HG03575 (cell line): Measurements from ENCODE around the gene RGS9BP.
"Not testable (repeated sequence)": the region's sequence is repeated elsewhere in the genome, so short reads cannot be mapped to it uniquely, and the experiment has no call there.

Experiments used
- ATAC-seq: cut with Tn5 transposase; IDR thresholded peaks from one replicate; pipeline ENCODE4 v1.9.1; 2021; ENCODE audit not compliant: unreplicated experiment, insufficient number of reproducible peaks, low FRiP score; ENCODE audit errors: extremely low read depth

The RGS9BP gene

DNA sequence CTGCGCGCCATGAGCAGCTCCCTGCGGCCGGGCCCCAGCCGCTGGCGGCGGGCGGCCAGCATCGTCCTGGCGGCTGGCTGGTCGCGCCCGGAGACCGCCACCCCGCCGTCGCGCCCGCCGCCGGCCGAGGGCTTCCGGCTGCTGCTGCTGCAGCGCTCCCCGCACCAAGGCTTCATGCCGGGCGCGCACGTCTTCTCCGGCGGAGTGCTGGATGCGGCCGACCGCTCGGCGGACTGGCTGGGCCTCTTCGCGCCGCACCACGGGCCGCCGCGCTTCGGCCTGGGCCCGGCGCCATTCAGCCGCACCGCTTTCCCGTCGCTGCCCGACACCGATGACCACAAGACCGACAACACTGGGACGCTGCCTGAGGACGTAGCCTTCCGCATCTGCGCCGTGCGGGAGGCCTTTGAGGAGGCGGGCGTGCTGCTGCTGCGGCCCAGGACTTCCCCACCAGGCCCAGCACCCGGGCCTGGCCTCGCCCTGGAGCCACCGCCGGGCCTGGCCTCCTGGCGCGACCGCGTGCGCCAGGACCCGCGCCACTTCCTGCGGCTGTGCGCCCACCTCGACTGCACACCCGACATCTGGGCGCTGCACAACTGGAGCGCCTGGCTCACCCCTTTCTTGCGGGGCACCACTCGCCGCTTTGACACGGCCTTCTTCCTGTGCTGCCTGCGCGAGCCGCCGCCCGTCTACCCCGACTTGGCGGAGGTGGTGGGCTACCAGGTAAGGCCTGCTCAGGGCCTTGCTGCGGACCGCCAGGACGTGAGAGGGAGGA, 16.5 kb downstream of the RGS9BP start:
- no peak for ATAC-seq

GRCh38 chr19:32692727-32693061, 17.0 kb downstream of the RGS9BP start:
- ATAC-seq = no peak

DNA sequence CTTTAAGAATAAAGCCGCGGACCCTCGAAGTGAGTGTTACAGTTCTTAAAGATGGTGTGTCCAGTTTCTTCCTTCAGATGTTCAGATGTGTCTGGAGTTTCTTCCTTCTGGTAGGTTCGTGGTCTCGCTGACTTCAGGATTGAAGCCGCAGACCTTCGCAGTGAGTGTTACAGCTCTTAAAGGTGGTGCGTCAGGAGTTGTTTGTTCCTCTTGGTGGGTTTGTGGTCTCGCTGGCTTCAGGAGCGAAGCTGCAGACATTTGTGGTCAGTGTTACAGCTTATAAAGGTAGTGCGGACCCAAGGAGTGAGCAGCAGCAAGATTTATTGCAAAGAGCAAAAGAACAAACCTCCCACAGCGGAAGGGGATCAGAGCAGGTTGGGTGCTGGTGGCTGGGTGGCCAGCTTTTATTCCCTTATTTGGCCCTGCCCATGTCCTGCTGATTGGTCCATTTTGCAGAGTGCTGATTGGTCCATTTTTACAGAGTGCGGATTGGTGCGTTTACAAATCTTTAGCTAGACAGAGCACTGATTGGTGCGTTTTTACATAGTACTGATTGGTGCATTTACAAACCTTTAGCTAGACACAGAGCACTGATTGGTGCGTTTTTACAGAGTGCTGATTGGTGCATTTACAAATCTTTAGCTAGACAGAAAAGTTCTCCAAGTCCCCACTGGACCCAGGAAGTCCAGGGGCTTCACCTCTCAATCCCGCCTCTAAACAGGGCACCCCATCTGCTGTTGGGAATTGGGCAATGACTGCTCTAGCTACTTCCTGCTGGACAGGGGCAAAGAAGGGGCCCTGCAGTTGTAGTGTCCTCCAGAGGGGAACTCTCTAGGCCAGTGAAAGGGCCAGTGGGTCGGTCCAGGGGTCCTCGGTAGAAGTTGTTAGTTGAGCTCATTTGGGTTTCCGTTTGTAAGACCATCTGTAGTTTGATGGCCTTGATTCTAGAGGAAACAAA, 17.8 kb downstream of the RGS9BP start:
- not testable (repeated sequence) for ATAC-seq

- ATAC-seq = not testable (repeated sequence)
These were observed 18.7 kb downstream of the RGS9BP start for GRCh38 chr19:32694316-32694715.

DNA sequence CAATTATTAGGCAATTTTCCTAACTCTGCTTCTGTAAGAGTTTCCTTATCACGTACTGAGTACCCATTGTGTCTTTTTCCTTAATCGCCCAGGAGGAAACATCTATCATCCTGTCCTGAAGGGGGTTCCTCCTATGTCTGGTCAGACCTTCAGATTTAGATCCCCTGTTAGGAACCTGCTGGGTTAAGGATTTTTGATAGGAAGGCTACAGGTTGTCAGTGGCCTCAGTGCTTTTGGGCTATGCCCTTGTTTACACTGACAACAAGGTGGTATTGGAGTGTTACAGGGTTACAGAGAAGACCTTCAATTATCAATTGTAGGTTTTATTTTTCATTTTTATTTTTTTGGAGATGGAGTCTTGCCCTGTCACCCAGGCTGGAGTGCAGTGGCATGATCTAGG, 19.2 kb downstream of the RGS9BP start:
- ATAC-seq = not testable (repeated sequence)

- ATAC-seq = not testable (repeated sequence)
These were observed 19.9 kb downstream of the RGS9BP start for GRCh38 chr19:32695506-32695905.

- ATAC-seq = not testable (repeated sequence)
These were observed 21.1 kb downstream of the RGS9BP start for GRCh38 chr19:32696771-32697170.

GRCh38 chr19:32700129-32700528, 24.5 kb downstream of the RGS9BP start:
- not testable (repeated sequence) for ATAC-seq

DNA sequence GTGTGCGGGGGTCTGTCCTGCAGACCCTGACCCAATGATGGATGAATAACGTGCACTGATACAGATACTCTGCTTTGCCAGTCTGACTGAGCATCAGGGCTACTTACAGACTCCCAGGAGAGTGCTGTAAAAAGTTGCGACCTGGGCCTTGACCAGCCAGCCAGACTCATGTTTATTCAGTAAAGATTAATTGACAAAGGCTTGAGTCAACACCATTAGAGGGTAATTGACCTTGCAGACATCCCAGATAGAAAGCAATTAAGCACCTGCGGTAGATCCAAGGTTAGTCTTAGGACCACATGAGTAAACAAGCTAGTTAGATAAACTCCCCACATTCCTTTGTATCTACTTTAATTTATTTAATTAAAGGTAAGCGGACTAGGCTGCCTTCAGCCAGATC, 26.4 kb downstream of the RGS9BP start:
- no peak for ATAC-seq

- ATAC-seq = not testable (repeated sequence)
These were observed 28.4 kb downstream of the RGS9BP start for GRCh38 chr19:32704006-32704405.

DNA sequence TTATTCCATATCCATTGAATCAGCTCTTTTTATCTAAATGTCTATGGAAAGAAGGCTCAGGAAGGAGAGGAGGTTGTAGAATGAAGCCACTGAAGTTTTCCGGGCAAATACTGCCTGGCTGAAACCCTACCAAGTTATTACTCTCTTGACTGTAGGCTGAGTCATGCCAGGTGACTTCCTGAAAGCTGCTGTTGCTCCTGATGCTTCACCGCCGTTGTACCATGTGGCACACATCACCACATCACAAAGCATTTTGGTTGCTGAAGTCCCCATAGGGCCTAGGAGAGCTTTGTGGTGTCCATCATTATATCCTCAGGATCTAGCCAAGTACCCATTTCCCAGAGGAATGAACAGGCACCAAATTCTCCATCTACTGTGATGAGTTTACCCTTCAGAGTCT, 32.8 kb downstream of the RGS9BP start:
- no peak for ATAC-seq

DNA sequence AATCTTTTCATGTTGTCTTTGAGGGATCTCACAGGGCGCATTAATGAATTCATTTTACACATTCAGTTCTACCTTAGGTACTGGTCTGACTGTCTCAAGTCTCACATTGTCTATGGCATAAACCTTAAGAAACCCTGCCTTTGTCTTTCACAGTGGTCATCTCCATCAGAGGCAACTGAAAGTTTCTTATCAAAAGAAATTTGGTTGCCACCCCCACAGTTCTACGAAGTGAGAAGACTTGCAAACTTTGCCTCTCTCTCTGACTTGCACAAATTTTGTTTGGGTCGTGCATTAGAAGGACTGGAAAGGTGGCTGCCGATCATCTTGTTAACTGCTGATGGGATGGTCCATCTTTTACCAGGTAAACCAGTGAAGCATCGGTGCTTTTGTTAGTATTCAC, 33.4 kb downstream of the RGS9BP start:
- no peak for ATAC-seq

DNA sequence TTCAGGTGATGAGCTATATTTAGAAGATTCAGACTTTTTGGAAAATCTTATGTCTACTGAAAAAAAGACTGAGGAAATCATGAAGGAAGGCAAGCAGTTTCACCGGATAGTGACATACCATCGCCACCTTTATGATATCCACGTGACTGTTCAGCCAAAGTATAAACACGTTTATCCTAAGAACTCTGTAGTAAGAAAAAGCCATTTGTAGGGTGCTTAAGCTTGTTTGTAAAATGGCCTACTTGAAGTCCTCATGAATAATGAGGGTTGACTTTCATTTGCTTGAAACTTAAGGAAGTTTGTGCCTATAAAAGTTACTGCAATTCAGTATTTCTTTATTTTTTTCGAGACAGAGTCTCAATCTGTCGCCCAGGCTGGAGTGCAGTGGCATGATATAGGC, 36.1 kb downstream of the RGS9BP start:
- no peak for ATAC-seq

DNA sequence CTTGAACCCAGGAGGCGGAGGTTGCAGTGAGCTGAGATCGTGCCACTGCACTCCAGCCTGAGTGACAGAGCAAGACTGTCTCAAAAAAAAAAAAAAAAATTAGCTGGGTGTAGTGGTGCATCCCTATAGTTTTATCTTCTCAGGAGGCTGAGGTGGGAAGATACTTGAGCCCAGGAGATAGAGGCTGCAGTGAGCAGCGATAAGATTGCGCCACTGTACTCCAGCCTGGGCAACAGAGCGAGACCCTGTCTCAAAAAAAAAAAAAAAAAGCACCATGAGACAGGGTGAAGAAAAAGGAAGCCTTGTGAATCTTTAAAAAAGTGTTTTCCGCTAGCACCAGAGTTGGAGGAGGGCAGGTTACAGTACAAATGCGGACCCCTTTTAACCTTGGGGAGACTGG, 40.6 kb downstream of the RGS9BP start:
- not testable (repeated sequence) for ATAC-seq

GRCh38 chr19:32717496-32717895, 41.8 kb downstream of the RGS9BP start:
- ATAC-seq = no peak

GRCh38 chr19:32718286-32718685, 42.6 kb downstream of the RGS9BP start:
- ATAC-seq = no peak

GRCh38 chr19:32719611-32720059, 44.0 kb downstream of the RGS9BP start, which contains the start of gene TDRD12:
Gene TDRD12, plus strand, starts transcription at chr19:32719767. Its CDS starts 306 bp downstream, at chr19:32720073.
- no peak for ATAC-seq

- no peak for ATAC-seq
These were observed 44.7 kb downstream of the RGS9BP start for GRCh38 chr19:32720216-32720935.

DNA sequence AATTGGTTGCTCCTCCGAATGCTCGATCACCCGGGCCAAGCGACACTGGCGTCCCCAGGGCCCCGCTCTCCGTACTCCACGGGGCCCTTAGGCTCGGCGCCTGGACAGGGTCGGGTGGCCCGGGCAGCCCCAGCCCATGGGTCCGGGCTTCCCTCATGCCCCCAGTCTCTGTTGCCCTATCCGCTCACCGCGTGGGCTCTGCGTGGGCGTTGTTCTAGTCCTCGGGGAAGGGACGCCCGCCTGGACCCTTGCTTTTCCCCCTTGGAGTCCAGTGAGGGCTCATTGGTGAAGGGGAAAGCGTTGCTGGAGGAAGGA, 45.2 kb downstream of the RGS9BP start:
- ATAC-seq = no peak
